ENCODE data around the gene LRRC15.

GRCh38 chr3:194322678-194323211 lies 46.8 kb downstream of the LRRC15 start:
- TF ChIP-seq CTCF (IDR thresholded peaks at IDR 0.05): no peak
- TF ChIP-seq POLR2A (IDR thresholded peaks at IDR 0.05): no peak

Measured in thyroid gland (tissue), 4 donors.